GM21526 (cell line): Measurements from ENCODE around the gene VWF.
A peak's percentile ranks its signal among the peaks of the same experiment; 100 is the strongest.
"Not testable (repeated sequence)": the region's sequence is repeated elsewhere in the genome, so short reads cannot be mapped to it uniquely, and the experiment has no call there.

Source experiments
- ATAC-seq: cut with Tn5 transposase; IDR thresholded peaks from one replicate; pipeline ENCODE4 v1.9.1; 2021; ENCODE audit warnings: moderate library complexity; ENCODE audit not compliant: unreplicated experiment, low FRiP score

The VWF gene

DNA sequence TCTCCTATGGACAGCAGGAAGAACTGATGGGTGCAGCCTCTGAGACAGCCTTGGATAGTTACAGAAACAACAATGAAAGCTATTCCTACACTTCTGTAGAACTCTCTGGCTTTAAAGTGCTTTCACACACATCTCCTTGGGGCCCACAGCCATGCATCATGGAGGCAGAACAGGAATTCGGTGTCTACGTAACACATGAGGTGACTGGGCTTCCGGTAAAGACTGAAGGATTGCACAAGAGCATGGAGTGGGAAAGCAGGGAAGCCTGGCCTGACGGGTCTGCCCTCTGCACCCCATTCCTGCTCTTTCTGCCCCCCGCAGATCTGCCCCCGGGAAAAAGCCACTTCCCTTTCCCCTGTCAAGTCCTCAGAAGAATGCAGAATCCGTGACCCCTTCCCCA, 82.6 kb downstream of the VWF start:
- ATAC-seq: no peak

DNA sequence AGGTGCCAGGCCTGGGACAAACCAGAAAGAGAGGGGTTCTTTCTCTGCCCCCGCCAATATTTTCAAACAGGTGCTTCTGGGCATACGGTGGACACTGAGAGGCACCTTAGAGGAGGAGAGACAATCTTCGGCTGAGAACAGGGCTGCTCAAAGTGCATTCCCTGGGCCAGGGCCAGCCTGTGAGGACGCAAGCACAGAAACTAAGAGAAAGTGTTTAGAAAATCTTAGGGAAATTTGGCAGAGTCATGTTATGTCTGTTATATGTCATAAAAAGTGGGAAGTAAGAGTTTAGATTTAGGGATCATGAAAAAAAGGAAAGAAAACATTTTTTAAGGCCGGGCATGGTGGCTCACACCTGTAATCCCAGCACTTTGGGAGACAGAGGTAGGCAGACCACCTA, 83.7 kb downstream of the VWF start:
- ATAC-seq: no peak

DNA sequence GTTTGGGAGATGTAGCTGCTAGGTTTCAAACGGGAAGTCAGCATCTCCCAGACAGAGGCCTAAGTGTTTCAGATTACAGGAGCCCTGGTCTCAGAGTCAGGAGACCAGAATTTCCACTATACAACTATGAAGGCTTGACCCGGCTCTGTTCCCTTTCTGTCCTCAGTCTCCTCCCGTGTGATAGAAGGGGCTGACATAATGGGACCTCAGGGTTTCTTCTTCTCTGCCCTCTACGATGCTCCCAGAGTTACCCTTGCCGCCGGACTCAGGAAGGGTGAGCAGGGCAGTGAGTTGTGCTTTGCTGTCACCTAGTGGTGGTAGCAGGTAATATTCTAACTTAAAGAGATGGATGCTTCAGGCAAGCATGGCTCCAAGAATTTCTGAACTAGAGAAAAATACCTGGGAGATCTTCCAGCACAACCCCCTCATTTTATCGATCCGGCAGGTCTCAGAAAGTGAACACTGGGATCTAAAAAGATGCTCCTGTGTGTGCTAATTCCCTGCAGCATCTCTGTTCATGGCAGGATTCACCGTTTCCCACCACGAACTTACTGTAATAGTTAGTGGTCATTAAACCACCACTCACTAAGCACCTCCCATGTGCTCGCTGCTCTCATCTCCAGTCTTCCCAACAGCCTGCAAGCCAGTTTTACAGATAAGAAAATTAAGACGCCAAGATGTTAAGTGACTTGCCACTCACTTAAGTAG, 84.4 kb downstream of the VWF start:
- ATAC-seq: no peak

DNA sequence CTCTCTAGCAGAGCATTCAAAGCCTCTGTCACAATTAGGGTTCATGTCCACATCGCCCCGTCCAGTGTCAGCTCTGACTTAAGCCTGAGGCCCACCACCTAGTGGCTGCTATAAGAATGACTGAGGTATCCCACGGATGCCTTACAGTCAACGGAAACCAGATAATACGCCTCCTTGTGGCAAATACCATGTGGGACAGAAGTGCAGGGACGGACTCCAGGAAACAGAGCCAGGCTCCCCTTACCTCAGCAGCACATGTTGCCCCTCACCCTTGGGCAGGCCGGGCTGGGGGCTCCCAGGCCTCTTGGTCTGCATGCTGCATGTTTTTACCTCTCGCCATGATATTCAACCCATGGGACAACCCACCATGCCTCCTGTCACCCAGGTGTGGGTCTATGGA, 86.3 kb downstream of the VWF start:
- ATAC-seq: peak; percentile 66

DNA sequence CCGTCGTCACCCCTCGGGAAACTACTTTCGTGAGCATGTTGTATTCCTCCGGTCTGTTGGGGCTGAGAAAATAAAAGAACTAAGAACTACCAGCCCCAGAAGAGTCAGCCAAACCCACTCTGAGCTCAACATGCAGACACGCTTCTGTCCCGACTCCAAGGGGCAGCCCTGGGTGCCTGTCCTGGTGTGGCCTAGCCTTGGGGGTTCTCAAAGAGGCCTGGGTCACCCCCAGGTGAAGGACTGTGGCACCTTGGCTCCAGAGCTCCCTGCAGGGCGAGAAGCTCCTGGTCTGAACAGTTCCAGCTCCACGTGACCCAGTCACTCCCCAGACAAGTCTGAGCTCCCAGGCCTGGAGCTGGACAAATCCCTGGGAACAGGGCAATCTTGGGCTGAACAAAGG, 87.0 kb downstream of the VWF start:
- no peak for ATAC-seq

DNA sequence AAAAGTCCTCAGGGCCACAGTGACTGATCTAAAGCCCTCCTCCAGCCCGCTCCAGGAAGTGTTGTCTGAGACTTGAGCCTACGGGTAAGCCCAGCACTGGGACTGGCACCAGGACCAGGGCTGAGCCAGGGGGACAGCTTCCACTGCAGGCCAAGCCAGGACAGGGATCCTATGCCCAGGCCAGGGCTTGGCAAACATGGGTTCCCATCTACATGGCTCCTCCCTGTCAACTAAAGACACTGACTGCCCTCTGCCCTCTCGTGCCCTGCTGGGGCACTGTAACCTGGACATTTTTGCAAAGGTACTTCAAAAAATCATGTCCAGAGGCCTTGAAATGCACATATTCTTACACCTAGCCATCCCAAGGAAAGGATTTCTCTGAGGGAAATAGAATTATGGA, 88.0 kb downstream of the VWF start:
- ATAC-seq: no peak

DNA sequence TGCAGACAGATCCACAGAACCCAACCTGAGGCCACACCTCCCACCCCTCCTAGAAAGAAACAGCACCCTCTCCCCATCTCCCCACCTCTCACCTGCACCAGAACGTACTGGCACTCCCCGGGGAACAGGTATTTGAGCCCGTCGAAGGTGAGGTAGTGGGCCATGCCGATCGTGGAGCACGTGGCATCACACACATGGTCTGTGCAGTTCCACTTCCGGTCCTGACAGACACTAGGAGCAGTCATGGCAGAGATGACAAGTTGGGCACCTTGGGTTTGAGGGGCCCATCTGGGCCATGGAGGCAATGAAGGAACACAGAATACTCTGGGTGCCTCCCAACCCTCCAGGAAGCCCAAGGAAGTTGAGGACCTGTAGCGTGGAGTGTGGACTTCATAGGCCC, 89.9 kb downstream of the VWF start:
- no peak for ATAC-seq

DNA sequence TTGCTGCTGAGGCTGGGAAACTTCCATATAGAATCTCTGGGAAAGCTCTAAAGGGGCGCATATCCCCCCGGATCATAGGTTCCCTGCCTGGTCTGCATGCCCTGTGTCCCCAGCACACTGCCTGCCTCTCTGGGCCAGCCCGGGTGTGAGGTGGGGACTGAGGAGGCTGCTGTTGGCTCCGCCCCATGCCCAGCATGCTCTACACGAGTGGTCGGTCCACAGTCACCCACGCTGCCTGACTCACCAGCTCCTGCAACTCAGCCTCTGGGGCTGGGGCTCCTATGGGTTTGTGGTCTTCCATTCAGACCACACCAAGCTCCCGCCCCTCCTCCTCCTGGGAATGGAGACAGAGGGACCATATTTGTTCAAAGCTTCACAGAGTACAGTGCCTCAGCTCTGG, 90.9 kb downstream of the VWF start:
- ATAC-seq: no peak

DNA sequence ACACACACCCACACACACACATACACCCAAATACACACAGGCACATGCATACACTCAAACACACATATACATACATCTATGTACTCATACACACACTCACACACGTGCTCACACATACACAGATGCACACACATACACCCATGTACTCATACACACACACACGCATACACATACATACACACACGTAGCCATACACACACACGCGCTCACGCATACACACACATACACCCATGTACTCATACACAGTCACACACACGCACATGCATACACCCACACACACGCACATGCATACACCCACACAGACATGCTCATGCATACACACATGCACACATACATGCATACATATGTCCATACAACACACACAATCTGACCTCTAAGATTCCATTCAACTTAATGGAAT, 91.7 kb downstream of the VWF start:
- no peak for ATAC-seq

DNA sequence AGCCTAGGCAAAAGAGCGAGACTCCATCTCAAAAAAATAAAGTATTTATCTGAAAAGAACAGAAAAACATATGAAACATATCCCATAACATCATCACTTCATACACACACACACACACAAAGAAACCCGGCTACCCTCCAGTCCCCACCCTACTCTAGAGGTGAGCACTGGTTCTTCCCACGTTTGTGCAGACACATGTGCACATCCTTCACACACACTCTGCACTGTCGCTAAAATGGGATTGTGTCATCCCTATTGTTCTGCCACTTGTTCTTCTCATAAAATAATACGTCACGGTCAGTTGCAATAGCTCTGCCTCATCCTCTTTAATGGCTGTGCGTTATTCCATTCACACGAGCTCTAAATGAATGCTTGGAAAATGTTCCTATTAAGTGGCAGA, 93.5 kb downstream of the VWF start:
- no peak for ATAC-seq

DNA sequence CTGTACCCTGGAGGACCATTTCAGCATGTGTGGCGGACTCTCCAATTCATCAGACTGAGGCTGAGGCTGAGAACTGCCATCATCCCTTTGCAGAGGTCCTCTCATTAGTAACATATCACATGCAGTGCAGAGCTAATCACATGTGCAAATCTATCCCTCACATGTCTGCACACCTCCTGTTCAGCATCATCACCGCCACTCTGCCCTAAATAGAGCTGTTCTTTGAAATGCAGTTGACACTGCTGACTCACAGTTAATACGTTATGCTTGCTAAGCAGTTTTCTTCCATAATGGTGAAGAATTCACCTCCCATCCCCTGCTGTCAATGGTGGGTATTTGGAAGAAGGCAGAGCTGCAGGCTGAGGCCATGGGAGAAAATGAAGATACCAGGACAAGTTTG, 94.4 kb downstream of the VWF start:
- no peak for ATAC-seq

DNA sequence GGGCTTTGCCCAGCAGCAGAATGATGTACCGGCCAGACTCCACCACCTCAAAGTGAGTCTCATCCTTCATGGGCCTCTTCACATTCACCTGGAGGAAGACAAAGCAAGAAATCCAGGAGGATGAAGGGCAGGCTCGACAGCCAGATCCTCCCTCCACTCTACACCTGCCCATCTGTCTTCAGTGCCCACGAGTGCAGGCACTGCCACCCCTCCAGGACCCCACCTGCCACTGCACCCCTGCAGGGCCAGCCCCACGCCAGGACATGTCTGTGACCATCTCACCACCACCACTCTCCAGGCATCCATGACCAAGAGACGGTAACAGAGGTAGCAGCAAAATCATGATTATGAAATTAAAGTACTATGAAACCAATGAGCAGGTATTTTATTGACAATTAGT, 95.1 kb downstream of the VWF start:
- ATAC-seq: no peak

DNA sequence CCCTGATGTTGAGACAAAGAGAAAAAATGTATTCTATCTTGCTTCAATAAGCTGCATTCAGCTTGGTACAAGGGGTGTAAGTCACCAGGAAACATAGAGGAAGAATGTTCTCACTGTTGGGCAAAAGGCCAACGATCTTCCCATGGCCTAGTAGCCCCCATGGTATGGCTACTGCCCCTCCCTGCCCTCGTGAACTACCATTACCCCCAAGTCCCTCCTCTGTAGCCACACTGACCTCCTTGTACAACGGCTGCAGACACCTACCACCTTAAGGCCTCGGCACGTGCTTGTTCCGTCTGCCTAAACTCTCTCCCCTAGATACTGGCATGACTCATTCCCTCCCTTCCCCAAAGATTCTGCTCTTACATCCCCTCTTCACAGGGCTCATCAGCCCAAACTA, 97.5 kb downstream of the VWF start:
- no peak for ATAC-seq

DNA sequence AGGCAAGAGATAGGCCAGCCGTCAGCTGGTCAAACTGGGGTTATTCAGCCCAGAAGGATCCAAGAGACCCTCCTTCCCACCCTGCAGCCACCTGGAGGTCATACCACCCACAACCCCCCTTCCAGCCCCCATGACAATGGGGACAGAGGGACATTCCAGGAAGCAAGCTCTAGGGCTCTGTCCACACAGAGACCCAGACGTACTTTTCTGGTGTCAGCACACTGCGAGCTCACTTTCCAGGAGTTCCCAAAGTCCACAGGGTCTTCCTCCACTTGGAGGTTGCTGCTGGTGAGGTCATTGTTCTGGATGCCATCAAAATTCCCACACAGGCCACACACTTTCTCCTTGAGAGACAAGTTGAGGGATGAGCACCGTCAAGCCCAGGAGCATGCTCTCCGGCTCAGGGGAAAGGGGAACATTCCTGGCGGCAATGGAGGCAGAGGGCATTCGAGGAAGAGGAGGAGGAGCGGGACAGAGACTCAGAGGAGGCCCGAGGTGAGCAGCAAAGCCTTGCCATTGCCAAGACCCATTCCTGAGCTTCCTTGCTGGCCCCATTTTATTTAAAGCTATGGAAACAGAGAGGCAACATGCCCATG, 98.7 kb downstream of the VWF start:
- ATAC-seq: not testable (repeated sequence)

DNA sequence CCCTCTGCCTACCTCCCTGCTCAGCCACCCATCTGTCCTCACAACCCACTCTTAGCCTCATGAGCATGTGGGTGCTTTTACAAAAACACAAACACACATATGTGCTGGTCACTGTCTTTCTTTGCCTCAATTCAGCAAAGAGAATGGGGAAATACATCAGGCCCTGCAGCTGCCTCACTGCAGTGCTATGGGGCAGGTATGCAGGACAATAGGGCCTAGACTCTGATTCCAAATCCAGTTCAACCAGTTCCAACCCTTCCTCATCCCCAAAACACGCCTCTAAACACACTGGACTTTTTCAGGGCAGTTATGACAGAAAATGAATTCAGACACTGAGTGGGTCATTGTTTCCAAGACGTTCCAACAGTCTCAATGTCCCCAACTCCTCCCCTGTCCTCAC, 100.4 kb downstream of the VWF start:
- ATAC-seq: not testable (repeated sequence)

DNA sequence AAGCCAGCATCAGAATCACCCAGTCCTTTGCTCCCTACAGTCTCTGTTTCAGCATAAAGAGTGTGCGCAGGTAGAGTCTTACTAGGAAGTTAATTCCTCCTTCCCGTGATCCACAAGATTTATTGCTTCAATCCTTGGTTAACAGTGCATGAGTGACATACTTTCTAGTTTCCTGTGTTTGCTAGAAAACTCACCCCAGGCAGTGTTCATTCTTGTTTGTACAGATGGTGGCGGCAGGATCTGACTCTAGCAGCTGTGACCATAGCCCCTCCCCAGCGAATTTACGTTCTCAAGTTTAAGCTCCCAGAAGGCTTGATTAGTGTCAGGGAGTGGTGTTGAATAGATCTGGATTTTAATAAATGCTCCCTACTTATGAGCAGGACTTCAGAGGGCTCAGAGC, 103.5 kb downstream of the VWF start:
- no peak for ATAC-seq

DNA sequence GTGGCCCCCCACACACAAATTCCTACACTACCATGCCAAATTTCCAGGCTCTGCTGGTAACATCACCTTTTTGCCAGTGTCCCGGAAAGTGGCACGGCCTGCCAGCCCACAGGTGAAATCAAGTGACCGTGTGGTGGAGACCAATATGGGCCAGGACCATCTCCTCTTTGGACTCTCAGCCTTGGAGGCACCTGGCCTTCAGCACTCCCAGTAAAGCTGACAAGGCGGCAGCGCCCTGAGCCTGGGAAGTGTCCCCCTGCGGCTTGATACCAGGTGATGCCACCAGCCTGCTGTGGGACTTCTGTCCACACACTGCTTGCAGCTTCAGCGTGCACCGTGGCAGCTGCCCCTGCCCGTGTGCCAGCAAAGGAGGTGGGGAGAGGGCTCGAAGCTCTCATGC, 104.0 kb downstream of the VWF start:
- ATAC-seq: not testable (repeated sequence)

DNA sequence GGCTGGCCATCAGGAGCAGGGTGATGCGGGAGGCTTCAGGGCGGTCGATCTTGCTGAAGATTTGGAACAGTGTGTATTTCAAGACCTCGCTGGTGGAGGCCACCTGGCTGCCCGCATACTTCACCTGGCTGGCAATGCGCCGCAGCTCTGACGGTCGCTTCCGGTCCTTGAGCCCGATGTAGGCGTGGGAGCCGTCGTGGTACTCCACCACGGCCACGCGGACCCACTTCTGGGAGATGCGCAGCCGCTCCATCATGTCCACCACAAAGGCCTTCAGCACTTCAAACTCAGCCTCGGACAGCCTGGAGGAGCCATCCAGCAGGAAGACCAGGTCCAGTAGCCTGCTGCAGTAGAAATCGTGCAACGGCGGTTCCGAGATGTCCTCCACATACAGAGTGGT, 105.2 kb downstream of the VWF start:
- not testable (repeated sequence) for ATAC-seq

DNA sequence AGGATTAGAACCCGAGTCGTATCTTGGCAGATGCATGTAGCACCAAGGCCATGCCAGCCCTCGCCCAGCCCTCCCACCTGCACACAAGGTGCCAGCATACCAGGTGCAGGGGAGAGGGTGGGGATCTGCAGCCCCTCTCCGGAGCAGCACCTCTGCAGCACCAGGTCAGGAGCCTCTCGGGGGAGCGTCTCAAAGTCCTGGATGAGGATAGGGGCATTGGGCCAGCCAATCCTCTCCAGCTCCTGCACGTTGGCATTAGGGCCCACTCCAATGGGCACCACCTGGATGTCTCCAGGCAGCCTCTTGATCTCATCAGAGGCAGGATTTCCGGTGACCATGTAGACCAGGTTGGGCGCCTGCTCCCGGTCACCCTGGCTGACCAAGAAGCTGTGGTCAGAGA, 106.2 kb downstream of the VWF start:
- ATAC-seq: no peak

DNA sequence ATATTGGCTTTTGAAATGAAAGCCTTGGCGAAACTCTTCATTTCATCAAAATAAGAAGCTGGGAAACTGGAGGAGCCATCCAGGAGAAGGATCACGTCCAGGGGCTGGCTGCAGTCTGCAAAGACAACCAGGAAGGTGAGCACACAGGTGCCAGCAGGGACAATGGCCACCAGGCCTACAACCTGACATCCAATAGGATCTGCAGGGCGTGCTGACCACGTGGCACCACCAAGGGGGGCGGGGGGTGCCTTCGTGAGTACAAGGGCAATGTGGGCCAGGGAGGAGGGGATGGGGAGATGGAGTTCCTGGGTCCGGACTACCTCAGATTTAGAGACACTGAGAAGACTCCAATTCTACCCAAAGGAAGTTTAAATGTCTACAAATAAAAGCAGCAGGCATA, 107.7 kb downstream of the VWF start:
- ATAC-seq: no peak

DNA sequence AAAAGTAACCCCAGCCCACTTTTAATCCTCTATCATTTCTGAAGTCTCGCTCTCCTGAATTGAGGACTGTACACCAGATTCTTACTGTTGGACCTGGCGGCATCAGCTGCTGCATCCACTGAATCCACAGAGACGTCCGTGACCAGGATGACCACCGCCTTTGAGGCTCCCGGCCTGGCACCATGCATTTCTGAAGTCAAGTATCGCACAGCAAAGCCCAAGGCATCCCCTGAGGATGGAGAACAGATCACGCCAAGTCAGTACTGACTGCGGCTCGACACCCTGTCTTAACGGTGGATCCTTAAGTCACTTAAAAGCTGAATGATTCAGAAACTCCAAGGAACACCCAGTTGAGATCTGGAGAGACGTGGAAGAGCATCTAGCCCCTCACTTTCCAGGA, 108.5 kb downstream of the VWF start:
- ATAC-seq: not testable (repeated sequence)

DNA sequence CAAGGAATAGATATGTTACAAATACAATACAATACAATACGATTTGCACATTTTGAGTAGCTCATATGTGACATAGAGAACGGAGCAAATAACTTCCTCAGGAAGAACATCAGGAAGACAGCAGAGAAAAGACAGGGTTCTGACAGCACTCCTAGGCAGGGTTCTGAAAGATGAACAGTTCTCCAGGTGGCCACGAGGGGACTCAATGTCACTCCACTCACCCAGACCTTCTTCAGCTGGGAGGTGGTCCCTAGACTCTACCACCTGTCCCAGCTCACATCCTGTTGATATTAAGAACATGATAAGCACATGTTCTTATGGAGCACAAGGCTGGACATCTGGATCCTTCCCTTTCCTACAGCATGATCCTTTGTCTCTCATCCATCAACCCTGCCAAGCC, 109.2 kb downstream of the VWF start:
- not testable (repeated sequence) for ATAC-seq
